Neural cell (in vitro differentiated cells): ENCODE measurements around the gene SLCO4A1.

ENCODE experiments used
- POLR2AphosphoS5 ChIP-seq: IDR thresholded peaks from 2 replicates; pipeline ENCODE4 v1.6.1; 2012
- RAD21 ChIP-seq: fragments of 450-650 bp; conservative IDR thresholded peaks from 2 replicates; pipeline ENCODE4 v1.6.1; 2014; ENCODE audit warnings: antibody characterized with exemption, mild to moderate bottlenecking, moderate library complexity
- TAF1 ChIP-seq: IDR thresholded peaks from 2 replicates; pipeline ENCODE4 v1.6.1; 2012; ENCODE audit warnings: low read depth
- TF ChIP-seq, protein P1 (sequence below): fragments of 450-650 bp; IDR thresholded peaks from 2 replicates; pipeline ENCODE4 v1.5.1; 2014; ENCODE audit warnings: antibody characterized with exemption, mild to moderate bottlenecking, moderate library complexity; ENCODE audit not compliant: poor library complexity, severe bottlenecking
- TF ChIP-seq, protein P2 (sequence below): IDR thresholded peaks from 2 replicates; pipeline ENCODE4 v1.6.1; 2012; ENCODE audit warnings: borderline replicate concordance

DNA sequence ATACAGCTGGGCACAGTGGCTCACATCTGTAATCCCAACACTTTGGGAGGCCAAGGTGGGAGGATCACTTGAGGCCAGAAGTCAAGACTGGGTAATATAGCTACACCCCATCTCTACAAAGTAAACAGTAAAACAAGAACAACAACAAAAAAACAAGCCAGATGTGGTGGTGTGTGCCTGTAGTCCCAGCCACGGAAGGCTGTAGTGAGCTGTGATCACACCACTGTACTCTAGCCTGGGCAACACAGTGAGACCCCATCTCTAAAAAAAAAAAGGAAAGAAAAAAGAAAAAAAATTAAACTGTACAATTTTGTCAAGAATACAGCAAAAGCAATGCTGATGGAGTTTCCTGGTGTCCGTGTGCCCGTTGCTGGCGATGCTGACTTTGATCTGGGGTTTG lies 47.2 kb upstream of the SLCO4A1 start:
- TF ChIP-seq, protein P1, sequence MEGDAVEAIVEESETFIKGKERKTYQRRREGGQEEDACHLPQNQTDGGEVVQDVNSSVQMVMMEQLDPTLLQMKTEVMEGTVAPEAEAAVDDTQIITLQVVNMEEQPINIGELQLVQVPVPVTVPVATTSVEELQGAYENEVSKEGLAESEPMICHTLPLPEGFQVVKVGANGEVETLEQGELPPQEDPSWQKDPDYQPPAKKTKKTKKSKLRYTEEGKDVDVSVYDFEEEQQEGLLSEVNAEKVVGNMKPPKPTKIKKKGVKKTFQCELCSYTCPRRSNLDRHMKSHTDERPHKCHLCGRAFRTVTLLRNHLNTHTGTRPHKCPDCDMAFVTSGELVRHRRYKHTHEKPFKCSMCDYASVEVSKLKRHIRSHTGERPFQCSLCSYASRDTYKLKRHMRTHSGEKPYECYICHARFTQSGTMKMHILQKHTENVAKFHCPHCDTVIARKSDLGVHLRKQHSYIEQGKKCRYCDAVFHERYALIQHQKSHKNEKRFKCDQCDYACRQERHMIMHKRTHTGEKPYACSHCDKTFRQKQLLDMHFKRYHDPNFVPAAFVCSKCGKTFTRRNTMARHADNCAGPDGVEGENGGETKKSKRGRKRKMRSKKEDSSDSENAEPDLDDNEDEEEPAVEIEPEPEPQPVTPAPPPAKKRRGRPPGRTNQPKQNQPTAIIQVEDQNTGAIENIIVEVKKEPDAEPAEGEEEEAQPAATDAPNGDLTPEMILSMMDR: no peak
- TF ChIP-seq TAF1 (no peak), RAD21 (no peak), POLR2AphosphoS5 (no peak)
- TF ChIP-seq, protein P2, sequence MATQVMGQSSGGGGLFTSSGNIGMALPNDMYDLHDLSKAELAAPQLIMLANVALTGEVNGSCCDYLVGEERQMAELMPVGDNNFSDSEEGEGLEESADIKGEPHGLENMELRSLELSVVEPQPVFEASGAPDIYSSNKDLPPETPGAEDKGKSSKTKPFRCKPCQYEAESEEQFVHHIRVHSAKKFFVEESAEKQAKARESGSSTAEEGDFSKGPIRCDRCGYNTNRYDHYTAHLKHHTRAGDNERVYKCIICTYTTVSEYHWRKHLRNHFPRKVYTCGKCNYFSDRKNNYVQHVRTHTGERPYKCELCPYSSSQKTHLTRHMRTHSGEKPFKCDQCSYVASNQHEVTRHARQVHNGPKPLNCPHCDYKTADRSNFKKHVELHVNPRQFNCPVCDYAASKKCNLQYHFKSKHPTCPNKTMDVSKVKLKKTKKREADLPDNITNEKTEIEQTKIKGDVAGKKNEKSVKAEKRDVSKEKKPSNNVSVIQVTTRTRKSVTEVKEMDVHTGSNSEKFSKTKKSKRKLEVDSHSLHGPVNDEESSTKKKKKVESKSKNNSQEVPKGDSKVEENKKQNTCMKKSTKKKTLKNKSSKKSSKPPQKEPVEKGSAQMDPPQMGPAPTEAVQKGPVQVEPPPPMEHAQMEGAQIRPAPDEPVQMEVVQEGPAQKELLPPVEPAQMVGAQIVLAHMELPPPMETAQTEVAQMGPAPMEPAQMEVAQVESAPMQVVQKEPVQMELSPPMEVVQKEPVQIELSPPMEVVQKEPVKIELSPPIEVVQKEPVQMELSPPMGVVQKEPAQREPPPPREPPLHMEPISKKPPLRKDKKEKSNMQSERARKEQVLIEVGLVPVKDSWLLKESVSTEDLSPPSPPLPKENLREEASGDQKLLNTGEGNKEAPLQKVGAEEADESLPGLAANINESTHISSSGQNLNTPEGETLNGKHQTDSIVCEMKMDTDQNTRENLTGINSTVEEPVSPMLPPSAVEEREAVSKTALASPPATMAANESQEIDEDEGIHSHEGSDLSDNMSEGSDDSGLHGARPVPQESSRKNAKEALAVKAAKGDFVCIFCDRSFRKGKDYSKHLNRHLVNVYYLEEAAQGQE: no peak
